Measurements from ENCODE around the gene ZEB1. TPM values are rescaled to one million over a fixed set of nuclear protein-coding genes. Genes with fewer than 3 reads are reported as not detected.
"Not testable (repeated sequence)": the region's sequence is repeated elsewhere in the genome, so short reads cannot be mapped to it uniquely, and the experiment has no call there.

Gene ZEB1
- total RNA-seq, 1 donor from 2014 or later: 187 TPM

- ATAC-seq (no peak), DNase-seq (ENCODE audit: low spot score) (no peak)
- intact Hi-C loops (cut with DNase I): no loop called here
Observed at GRCh38 chr10:31359979-31360378, 41.0 kb downstream of the ZEB1 start.

- ATAC-seq; DNase-seq (ENCODE audit: low spot score); intact Hi-C loops (cut with DNase I): not testable (repeated sequence)
Observed at GRCh38 chr10:31361475-31361874, 42.5 kb downstream of the ZEB1 start.

- no peak for DNase-seq (ENCODE audit: low spot score)
- peak; percentile 20 for ATAC-seq
- intact Hi-C loops (cut with DNase I): no loop called here
Observed at GRCh38 chr10:31362023-31362641, 43.1 kb downstream of the ZEB1 start.

GRCh38 chr10:31363696-31364095 lies 44.7 kb downstream of the ZEB1 start:
- ATAC-seq: not testable (repeated sequence)

GRCh38 chr10:31364238-31364637 lies 45.2 kb downstream of the ZEB1 start:
- intact Hi-C loops (cut with DNase I); DNase-seq (ENCODE audit: low spot score); ATAC-seq: not testable (repeated sequence)

More at GRCh38 chr10:31363696-31364095, 44.7 kb downstream of the ZEB1 start:
- intact Hi-C loops (cut with DNase I); DNase-seq (ENCODE audit: low spot score): not testable (repeated sequence)

- no peak for ATAC-seq
- intact Hi-C loops (cut with DNase I): no loop called here
- DNase-seq (ENCODE audit: low spot score): no peak
Observed at GRCh38 chr10:31366703-31367102, 47.7 kb downstream of the ZEB1 start.

- intact Hi-C loops (cut with DNase I): no loop called here
- ATAC-seq: no peak
- no peak for DNase-seq (ENCODE audit: low spot score)
Observed at GRCh38 chr10:31368724-31369123, 49.7 kb downstream of the ZEB1 start.

GRCh38 chr10:31372439-31372838 lies 53.4 kb downstream of the ZEB1 start:
- intact Hi-C loops (cut with DNase I): no loop called here
- no peak for DNase-seq (ENCODE audit: low spot score)
- no peak for ATAC-seq

GRCh38 chr10:31374146-31374696 lies 55.2 kb downstream of the ZEB1 start:
- intact Hi-C loops (cut with DNase I): no loop called here
- ATAC-seq (no peak), DNase-seq (ENCODE audit: low spot score) (no peak)

- intact Hi-C loops (cut with DNase I): no loop called here
- ATAC-seq: no peak
- no peak for DNase-seq (ENCODE audit: low spot score)
Observed at GRCh38 chr10:31381171-31381570, 62.2 kb downstream of the ZEB1 start.

- ATAC-seq (no peak), DNase-seq (ENCODE audit: low spot score) (no peak)
- intact Hi-C loops (cut with DNase I): no loop called here
Observed at GRCh38 chr10:31381766-31382316, 62.8 kb downstream of the ZEB1 start.

- no peak for DNase-seq (ENCODE audit: low spot score)
- intact Hi-C loops (cut with DNase I): no loop called here
- ATAC-seq: no peak
Observed at GRCh38 chr10:31383810-31384588, 65.0 kb downstream of the ZEB1 start.

GRCh38 chr10:31384589-31384949 lies 65.6 kb downstream of the ZEB1 start:
- ATAC-seq: no peak
- no peak for DNase-seq (ENCODE audit: low spot score)
- intact Hi-C loops (cut with DNase I): no loop called here

GRCh38 chr10:31390804-31391203 lies 71.8 kb downstream of the ZEB1 start:
- intact Hi-C loops (cut with DNase I): no loop called here

GRCh38 chr10:31393844-31394243 lies 74.8 kb downstream of the ZEB1 start:
- ATAC-seq: no peak
- DNase-seq (ENCODE audit: low spot score): no peak
- intact Hi-C loops (cut with DNase I): no loop called here

More at GRCh38 chr10:31390804-31391203, 71.8 kb downstream of the ZEB1 start:
- ATAC-seq (no peak), DNase-seq (ENCODE audit: low spot score) (no peak)

GRCh38 chr10:31395695-31396094 lies 76.7 kb downstream of the ZEB1 start:
- intact Hi-C loops (cut with DNase I): no loop called here
- ATAC-seq: peak; percentile 57

GRCh38 chr10:31396376-31396775 lies 77.4 kb downstream of the ZEB1 start:
- DNase-seq (ENCODE audit: low spot score) (no peak), ATAC-seq (no peak)
- intact Hi-C loops (cut with DNase I): no loop called here

More at GRCh38 chr10:31395695-31396094, 76.7 kb downstream of the ZEB1 start:
- no peak for DNase-seq (ENCODE audit: low spot score)

- intact Hi-C loops (cut with DNase I): no loop called here
- ATAC-seq (no peak), DNase-seq (ENCODE audit: low spot score) (no peak)
Observed at GRCh38 chr10:31397852-31398251, 78.8 kb downstream of the ZEB1 start.

GRCh38 chr10:31399171-31399570 lies 80.2 kb downstream of the ZEB1 start:
- intact Hi-C loops (cut with DNase I): no loop called here
- ATAC-seq (no peak), DNase-seq (ENCODE audit: low spot score) (no peak)

- no peak for DNase-seq (ENCODE audit: low spot score)
- ATAC-seq: peak; percentile 59
- intact Hi-C loops (cut with DNase I): no loop called here
Observed at GRCh38 chr10:31399631-31400030, 80.6 kb downstream of the ZEB1 start.
